ENCODE data around the gene ADAMTS19.
"Not testable (repeated sequence)": the region's sequence is repeated elsewhere in the genome, so short reads cannot be mapped to it uniquely, and the experiment has no call there.

ADAMTS19 gene, protein sequence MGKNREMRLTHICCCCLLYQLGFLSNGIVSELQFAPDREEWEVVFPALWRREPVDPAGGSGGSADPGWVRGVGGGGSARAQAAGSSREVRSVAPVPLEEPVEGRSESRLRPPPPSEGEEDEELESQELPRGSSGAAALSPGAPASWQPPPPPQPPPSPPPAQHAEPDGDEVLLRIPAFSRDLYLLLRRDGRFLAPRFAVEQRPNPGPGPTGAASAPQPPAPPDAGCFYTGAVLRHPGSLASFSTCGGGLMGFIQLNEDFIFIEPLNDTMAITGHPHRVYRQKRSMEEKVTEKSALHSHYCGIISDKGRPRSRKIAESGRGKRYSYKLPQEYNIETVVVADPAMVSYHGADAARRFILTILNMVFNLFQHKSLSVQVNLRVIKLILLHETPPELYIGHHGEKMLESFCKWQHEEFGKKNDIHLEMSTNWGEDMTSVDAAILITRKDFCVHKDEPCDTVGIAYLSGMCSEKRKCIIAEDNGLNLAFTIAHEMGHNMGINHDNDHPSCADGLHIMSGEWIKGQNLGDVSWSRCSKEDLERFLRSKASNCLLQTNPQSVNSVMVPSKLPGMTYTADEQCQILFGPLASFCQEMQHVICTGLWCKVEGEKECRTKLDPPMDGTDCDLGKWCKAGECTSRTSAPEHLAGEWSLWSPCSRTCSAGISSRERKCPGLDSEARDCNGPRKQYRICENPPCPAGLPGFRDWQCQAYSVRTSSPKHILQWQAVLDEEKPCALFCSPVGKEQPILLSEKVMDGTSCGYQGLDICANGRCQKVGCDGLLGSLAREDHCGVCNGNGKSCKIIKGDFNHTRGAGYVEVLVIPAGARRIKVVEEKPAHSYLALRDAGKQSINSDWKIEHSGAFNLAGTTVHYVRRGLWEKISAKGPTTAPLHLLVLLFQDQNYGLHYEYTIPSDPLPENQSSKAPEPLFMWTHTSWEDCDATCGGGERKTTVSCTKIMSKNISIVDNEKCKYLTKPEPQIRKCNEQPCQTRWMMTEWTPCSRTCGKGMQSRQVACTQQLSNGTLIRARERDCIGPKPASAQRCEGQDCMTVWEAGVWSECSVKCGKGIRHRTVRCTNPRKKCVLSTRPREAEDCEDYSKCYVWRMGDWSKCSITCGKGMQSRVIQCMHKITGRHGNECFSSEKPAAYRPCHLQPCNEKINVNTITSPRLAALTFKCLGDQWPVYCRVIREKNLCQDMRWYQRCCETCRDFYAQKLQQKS

DNA sequence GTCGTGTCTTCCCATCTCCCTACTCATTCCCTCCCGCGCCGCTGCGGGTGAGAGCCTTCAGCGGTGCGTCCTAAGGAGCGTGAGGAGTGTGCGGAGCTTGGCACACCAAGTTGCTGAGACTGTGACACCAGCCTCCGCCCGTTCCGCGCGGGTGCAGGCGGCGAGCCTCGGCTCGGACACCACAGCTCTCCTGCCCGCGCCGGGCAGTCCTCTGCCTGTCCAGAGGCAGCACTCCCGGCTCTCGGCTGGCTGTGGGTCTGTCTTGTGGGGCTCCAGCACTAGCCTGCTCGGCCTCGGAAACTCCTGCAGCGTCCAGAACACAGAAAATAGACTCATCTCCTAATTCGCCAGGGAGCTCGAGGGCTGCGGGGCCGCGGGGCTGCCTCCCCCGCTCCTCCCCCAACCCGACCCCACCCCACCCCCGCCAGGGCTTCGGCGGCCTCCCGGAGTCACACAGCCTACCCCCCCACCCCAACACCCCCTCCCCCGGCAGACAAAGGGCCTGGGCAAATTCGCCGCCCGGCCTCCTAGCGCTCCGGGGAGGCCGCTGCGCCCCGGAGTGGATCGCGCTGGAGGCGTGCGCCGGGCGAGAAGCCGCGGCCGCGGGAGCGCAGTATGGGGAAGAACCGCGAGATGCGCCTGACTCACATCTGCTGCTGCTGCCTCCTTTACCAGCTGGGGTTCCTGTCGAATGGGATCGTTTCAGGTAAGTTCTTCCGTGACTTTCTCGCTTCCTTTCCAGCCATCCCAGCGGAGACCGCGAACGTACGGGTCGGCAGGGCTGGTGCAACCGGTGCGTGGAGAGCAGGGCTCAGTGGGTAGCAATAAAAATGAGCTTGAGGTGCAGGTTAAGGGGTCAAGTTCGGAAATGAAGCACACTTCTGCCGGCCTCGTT lies at the start of gene ADAMTS19:
TSS of gene ADAMTS19 (plus strand) at position 522 of the 895 bp plus-strand sequence. CDS start at position 616, 94 bp downstream.
- DNase-seq: peak; percentile 12

GRCh38 chr5:129410488-129410887 lies 49.6 kb upstream of the ADAMTS19 start:
- peak; percentile 46 for DNase-seq

DNA sequence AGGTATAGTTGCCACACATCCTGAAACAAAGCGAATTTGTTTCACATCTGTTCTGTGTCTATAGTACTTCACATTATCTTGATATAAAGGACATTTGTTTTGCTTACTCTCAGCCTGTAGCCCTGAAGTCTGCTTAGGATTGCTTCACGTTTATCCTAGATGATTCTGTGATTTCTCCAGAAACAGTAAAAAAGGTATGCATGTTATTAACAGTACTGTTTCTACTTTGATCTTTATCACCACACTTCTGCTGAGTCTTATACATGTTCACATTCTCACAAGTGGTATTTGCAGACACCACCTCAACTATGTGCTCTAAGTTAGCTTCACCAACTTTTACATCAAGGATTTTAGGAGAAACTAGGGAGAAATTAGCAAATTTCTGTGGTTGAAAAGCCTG lies 47.4 kb upstream of the ADAMTS19 start:
- no peak for DNase-seq

GRCh38 chr5:129413570-129413969 lies 46.5 kb upstream of the ADAMTS19 start:
- no peak for DNase-seq

DNA sequence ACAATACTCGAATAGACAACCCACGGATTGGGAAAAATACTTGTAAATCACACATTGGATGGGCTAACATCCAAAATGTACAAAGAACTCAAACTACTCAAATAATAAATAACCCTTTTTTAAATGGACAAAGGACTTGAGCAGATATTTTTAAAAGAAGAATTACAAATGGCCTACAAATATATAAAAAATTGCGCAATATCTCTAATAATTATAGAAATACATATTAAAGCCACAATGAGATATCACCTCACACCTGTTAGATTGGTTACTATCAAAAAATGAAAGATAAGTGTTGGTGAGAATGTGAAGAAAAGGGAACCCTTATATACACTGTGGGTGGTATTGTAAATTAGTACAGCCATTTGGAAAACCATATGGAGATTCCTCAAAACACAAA lies 40.8 kb upstream of the ADAMTS19 start:
- no peak for DNase-seq

DNA sequence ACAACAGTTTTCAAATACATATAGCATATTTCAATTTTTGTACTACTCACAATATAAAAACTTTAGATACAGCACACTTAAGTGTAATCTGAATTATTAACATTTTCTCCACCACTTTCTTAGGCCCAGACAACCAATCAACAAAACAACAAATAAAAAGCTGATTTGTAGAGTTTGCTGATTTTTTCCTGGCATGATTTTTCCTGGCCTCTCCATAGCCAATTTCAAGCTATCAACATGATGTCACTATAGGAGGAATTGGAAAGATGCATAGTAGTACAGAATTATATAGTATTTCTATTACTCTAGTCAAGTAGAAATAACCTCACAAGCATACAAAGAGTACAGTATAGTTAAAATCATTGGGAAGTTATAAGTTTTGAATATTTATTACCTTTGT lies 35.1 kb upstream of the ADAMTS19 start:
- no peak for DNase-seq

DNA sequence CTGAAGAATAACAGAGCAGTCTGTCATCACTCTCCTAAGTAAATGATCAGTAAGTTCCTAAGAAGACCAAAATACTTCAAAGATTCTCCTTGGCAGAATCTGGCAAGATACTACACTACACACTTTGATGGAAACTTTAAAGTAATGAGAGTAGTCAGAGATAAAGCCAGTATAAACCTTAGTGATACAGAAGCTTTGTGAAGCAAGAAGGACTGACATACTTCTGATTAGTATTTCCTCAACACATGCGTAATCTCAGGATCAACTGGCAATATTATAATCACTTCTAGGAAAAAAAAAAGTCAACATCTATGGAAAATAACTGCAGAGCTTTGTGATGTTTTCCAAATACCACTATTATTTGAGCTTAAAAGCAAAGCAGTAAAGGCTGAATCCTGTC lies 34.0 kb upstream of the ADAMTS19 start:
- no peak for DNase-seq

DNA sequence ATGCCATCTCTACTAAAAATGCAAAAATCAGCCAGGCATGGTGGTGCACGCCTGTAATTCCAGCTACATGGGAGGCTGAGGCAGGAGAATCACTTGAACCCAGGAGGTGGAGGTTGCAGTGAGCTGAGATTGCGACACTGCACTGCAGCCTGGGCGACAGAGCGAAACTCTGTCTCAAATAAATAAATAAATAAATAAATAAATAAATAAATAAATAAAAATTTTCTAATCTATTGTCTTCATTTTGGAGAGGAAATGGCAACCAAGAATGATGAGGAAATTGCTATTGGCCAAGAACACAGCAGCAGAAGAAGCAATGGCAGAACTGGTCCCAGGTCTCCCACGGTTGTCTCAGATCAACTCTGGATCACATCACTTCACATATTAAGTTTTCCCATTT lies 31.5 kb upstream of the ADAMTS19 start:
- DNase-seq: not testable (repeated sequence)

GRCh38 chr5:129431406-129431805 lies 28.7 kb upstream of the ADAMTS19 start:
- DNase-seq: no peak

DNA sequence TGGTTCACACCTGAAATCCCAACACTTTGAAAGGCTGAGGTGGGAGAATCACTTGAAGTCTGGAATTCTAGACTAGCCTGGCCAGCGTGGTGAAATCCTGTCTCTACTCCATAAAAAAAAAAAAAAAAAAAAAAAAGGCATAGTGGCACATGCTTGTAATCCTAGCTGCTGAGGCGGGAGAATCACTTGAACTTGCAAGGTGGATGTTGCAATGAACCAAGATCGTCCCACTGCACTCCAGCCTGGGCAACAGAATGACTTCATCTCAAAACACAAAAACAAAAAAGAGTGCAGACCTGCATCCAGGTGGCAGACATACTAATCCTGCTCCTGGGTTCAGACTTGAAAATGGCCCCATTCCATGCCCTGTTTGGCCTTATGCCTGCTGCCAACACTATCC lies 21.8 kb upstream of the ADAMTS19 start:
- no peak for DNase-seq

GRCh38 chr5:129440424-129440823 lies 19.7 kb upstream of the ADAMTS19 start:
- no peak for DNase-seq

DNA sequence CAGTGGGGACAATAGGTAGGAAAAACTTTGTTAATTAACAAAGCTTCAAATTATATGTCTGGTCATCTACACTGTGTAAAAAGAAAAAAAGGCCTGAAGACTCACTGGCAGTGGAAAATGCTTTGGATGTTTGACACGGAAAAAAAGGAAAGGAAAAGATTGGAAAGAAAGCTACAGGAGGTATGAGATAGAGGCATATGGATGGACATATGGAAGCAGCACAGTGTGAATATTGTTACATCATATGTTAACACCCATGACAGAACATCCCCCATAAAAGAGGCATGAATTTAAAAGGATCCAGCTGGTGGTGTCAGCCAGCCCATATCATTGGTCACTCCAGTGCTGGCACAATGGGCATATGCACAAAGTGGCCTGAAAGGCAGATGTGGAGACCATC lies 19.0 kb upstream of the ADAMTS19 start:
- no peak for DNase-seq

DNA sequence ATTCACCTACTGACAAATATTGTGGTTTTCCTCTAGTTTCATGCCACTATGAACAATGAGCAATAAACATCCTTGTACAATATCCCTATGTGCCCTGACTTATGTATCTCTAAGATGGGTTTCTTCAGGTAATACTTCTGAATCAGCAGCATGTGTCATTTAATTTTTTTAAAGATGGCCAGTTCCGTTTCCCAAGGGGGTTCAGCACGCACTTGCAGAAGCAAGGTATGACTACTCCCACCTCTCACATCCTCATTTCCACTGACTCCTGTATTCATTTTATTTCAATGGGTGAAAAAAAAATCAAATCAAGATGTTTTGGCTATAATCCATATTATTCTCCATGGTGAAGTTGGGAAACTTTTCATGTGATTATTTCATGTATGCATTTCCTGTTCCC lies 14.7 kb upstream of the ADAMTS19 start:
- no peak for DNase-seq

- no peak for DNase-seq
Measured at GRCh38 chr5:129447968-129448367, 12.1 kb upstream of the ADAMTS19 start.

GRCh38 chr5:129448654-129449053 lies 11.4 kb upstream of the ADAMTS19 start:
- DNase-seq: no peak

DNA sequence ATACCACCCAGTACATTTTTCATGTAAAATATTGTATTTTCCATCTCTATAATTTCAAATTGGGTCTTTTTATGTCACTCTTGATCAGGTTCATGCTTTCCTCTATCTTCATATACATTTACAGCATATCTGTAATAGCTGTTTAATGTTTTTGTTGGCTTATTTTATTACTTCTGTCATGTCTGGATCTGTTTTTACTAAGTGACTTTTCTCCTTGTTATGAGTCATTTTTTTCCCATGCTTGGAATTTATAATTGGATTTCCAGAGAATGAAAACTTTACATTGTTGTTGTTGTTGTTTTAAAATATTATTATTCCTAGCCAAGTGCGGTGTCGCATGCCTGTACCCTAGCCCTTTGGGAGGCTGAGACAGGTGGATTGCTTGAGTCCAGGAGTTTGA lies 5.6 kb upstream of the ADAMTS19 start:
- DNase-seq: no peak

GRCh38 chr5:129459450-129459776 lies 685 bp upstream of the ADAMTS19 start:
- no peak for DNase-seq

DNA sequence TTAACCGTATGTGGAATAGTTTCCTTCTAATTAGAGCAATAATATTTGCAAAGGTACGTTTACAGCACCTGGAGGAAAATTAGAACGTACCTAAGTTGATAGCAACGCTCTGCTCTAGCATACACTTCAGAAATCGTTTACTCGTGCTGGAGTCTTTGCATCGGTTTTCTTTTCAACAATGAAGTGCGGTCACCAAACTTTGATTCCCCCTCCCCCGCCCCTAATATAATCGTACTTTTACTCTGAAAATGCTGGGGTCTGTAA lies 506 bp downstream of the ADAMTS19 start:
- DNase-seq: no peak

- DNase-seq: peak; percentile 39
Measured at GRCh38 chr5:129460936-129461710, 1.0 kb downstream of the ADAMTS19 start.

DNA sequence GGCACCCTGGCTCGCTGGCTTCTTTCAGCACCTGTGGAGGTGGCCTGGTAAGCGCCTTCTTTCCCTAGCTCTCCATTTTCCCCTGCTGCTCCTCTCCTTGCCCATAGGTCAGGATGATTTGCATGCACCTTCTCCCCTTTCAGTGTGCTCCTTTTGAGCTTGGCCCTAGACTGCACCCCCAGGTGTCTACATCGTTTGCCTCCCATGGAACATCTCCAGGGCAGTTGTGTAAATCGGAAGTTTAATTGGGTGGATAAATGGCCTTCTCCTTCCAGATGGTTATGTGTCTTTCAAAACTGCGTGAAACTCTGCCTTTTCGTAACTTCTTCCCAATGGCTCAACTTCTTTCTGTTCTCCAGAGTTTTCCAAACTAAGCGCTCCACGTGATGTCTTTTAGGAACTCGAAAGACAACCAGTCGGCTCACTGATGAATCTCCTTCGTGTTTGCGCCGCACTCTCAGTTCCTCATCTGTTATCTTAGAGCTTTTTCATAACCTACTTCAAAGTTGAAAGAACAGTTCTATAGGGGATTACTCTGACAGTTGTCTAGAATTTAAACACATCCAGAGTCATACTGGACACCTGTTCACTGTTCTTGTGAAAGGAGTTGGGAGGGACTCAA lies 1.7 kb downstream of the ADAMTS19 start:
- no peak for DNase-seq

DNA sequence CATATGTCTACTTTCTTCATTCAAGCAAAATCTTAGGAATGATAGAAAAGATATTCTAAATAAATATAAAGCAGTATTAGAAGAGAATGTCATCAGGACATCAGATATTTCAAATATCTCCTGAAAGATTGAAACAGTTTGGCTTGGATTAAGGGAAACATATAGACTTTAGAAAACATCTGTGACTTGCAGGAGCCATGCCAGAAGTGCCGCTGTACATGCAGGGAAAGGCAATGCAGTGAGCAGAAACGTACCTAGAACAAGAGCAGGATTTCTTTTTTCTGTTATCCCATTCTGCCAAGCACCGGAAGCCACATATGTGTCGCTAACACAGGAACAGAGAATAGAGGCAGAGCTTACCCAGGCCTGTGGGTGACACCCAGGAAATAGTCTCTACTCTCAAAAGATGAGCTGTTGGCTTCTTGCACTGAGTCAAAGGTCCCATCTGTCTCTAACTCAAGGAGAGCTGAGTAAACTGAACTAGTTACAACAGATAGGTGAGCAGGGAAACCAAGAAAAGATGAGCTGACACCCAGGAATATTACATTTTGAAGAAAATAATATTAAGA lies 5.8 kb downstream of the ADAMTS19 start:
- no peak for DNase-seq
